K562 (cell line): ENCODE data around the gene MAP7D1. TPM values are rescaled to one million over a fixed set of nuclear protein-coding genes. Genes with fewer than 3 reads are reported as not detected.
A peak's percentile ranks its signal among the peaks of the same experiment; 100 is the strongest.

ENCODE experiments used
- EHMT2 ChIP-seq: fragments of 450-650 bp; IDR thresholded peaks from 2 replicates; pipeline ENCODE4 v1.6.1; 2018; ENCODE audit warnings: antibody characterized with exemption
- FUS ChIP-seq: fragments of 200-400 bp; formaldehyde crosslinking; optimal IDR thresholded peaks from 2 replicates; pipeline ENCODE3; 2017; ENCODE audit warnings: low read depth, low read length
- HIVEP1 ChIP-seq: fragments of 250-450 bp; sonication (Bioruptor Pico); IDR thresholded peaks from 2 replicates; pipeline ENCODE4 v1.4.0; 2020; ENCODE audit warnings: mild to moderate bottlenecking
- KLF1 ChIP-seq: fragments of 450-650 bp; IDR thresholded peaks from 2 replicates; pipeline ENCODE4 v1.6.1; 2016; ENCODE audit warnings: missing genetic modification characterization, missing compliant biosample characterization
- LARP7 ChIP-seq: fragments of 450-650 bp; IDR thresholded peaks from 2 replicates; pipeline ENCODE4 v1.6.1; 2016
- MEIS2 ChIP-seq: fragments of 450-650 bp; IDR thresholded peaks from 2 replicates; pipeline ENCODE4 v1.6.1; 2014; ENCODE audit warnings: mild to moderate bottlenecking; ENCODE audit not compliant: partially characterized antibody
- NFIC ChIP-seq: fragments of 450-650 bp; IDR thresholded peaks from 2 replicates; pipeline ENCODE4 v1.6.1; 2017; ENCODE audit warnings: mild to moderate bottlenecking, inconsistent platforms
- NFIX ChIP-seq: fragments of 250-450 bp; sonication (Bioruptor Pico); IDR thresholded peaks from 2 replicates; pipeline ENCODE4 v1.4.0; 2020; ENCODE audit warnings: low read depth, mild to moderate bottlenecking, moderate library complexity
- NR2C1 ChIP-seq, 2 experiments: fragments of 450-650 bp; IDR thresholded peaks; 2 replicates each; pipeline ENCODE4 v1.6.1; 2017; ENCODE audit warnings: mild to moderate bottlenecking in 2 of 2, antibody characterized with exemption in 1 of 2, inconsistent platforms in 1 of 2, missing compliant biosample characterization in 1 of 2, missing genetic modification characterization in 1 of 2
- ZFP30 ChIP-seq: fragments of 250-450 bp; sonication (Bioruptor Pico); IDR thresholded peaks from 2 replicates; pipeline ENCODE4 v1.8.0; 2022; ENCODE audit warnings: moderate library complexity, mild to moderate bottlenecking, inconsistent platforms, borderline replicate concordance
- ZNF644 ChIP-seq: fragments of 200-800 bp; sonication (Bioruptor generic); IDR thresholded peaks from 2 replicates; pipeline ENCODE4 v1.6.1; 2016; ENCODE audit warnings: low read depth, missing genetic modification characterization, missing compliant biosample characterization
- polyA plus RNA-seq, 8 experiments: library from polyadenylated mRNA; depleted of rRNA in 4 of 8; stranded (reverse) in 5 of 8; unstranded in 3 of 8; fragments of >200 nt; fragmentation: Nextera tagmentation in 2 of 8; fragmentation: Illumina TruSeq in 1 of 8; extraction: Ambion mirVana in 2 of 8; extraction: Trizol in 1 of 8; gene quantifications; 2 replicates each; pipeline versions ENCODE4 v1.2.1 to v1.2.3, GENCODE V29; 2011 to 2014; ENCODE audit warnings: inconsistent platforms in 1 of 8, missing spikeins in 1 of 8
- total RNA-seq, 7 experiments: library from RNA; depleted of rRNA in 6 of 7; stranded (reverse); fragments of >200 nt in 6 of 7; fragmentation: Illumina TruSeq in 2 of 7; extraction: Trizol in 2 of 7; gene quantifications; 2 replicates each; pipeline versions ENCODE4 v1.2.1 to v1.2.3, GENCODE V29; 2011 to 2021; ENCODE audit warnings: low replicate concordance in 1 of 7
- TF ChIP-seq, protein P1 (sequence below): fragments of 450-650 bp; IDR thresholded peaks from 2 replicates; pipeline ENCODE4 v1.6.1; 2017; ENCODE audit warnings: antibody characterized with exemption, mild to moderate bottlenecking
- TF ChIP-seq, protein P2 (sequence below): fragments of 250-450 bp; sonication (Bioruptor Pico); IDR thresholded peaks from 2 replicates; pipeline ENCODE4 v1.4.0; 2020; ENCODE audit warnings: mild to moderate bottlenecking, moderate library complexity, borderline replicate concordance
- TF ChIP-seq, protein P3 (sequence below): fragments of 150-350 bp; IDR thresholded peaks from 2 replicates; pipeline ENCODE4 v1.6.1; 2014; ENCODE audit warnings: low read depth, mild to moderate bottlenecking, low read length, borderline replicate concordance
- TF ChIP-seq, protein P4 (sequence below): fragments of 250-450 bp; sonication (Bioruptor Pico); IDR thresholded peaks from 2 replicates; pipeline ENCODE4 v1.4.0; 2020
- TF ChIP-seq, protein P5 (sequence below): fragments of 250-450 bp; sonication (Bioruptor Pico); IDR thresholded peaks from 2 replicates; pipeline ENCODE4 v1.9.0; 2021; ENCODE audit warnings: mild to moderate bottlenecking

MAP7D1 gene
- total and polyA plus RNA-seq, 9 of the 15 experiments (the other 6 are each of a cell fraction or from before 2014, with no cell fraction given), result 3.6 to 108 (median 34.5) TPM

DNA sequence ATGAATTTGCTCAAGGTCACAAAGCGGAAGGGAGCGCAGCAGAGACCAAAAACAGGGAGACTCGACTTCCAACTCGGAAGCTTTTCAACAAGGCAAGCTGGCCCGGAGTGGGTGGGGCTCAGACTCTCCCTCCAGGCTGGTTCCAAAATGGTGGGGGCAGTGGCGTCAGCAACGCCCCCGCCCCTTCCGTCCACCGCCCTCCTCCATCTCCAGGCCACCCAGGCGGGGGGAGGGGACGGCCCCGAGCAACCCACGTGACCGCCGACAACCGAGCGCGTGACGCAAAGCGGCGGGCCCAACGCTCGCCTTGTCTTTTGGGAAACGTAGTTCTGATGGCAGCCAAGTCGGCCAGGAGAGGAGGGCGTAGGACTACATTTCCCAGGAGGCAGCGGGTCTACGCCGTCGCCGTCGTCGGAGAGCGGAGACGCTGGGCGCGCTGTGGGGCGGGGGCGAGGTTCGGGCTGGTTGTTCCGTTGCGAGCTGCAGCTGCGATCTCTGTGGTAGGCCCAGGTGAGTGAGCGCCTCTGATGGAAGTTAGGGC, 68.1 kb downstream of the MAP7D1 start, which contains the start of gene THRAP3 (continued):
- TF ChIP-seq, protein P1, sequence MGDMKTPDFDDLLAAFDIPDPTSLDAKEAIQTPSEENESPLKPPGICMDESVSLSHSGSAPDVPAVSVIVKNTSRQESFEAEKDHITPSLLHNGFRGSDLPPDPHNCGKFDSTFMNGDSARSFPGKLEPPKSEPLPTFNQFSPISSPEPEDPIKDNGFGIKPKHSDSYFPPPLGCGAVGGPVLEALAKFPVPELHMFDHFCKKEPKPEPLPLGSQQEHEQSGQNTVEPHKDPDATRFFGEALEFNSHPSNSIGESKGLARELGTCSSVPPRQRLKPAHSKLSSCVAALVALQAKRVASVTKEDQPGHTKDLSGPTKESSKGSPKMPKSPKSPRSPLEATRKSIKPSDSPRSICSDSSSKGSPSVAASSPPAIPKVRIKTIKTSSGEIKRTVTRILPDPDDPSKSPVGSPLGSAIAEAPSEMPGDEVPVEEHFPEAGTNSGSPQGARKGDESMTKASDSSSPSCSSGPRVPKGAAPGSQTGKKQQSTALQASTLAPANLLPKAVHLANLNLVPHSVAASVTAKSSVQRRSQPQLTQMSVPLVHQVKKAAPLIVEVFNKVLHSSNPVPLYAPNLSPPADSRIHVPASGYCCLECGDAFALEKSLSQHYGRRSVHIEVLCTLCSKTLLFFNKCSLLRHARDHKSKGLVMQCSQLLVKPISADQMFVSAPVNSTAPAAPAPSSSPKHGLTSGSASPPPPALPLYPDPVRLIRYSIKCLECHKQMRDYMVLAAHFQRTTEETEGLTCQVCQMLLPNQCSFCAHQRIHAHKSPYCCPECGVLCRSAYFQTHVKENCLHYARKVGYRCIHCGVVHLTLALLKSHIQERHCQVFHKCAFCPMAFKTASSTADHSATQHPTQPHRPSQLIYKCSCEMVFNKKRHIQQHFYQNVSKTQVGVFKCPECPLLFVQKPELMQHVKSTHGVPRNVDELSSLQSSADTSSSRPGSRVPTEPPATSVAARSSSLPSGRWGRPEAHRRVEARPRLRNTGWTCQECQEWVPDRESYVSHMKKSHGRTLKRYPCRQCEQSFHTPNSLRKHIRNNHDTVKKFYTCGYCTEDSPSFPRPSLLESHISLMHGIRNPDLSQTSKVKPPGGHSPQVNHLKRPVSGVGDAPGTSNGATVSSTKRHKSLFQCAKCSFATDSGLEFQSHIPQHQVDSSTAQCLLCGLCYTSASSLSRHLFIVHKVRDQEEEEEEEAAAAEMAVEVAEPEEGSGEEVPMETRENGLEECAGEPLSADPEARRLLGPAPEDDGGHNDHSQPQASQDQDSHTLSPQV, result peak; percentile 20; the same call in 1 of the 2 replicates
- no peak for TF ChIP-seq LARP7
- TF ChIP-seq, protein P2, sequence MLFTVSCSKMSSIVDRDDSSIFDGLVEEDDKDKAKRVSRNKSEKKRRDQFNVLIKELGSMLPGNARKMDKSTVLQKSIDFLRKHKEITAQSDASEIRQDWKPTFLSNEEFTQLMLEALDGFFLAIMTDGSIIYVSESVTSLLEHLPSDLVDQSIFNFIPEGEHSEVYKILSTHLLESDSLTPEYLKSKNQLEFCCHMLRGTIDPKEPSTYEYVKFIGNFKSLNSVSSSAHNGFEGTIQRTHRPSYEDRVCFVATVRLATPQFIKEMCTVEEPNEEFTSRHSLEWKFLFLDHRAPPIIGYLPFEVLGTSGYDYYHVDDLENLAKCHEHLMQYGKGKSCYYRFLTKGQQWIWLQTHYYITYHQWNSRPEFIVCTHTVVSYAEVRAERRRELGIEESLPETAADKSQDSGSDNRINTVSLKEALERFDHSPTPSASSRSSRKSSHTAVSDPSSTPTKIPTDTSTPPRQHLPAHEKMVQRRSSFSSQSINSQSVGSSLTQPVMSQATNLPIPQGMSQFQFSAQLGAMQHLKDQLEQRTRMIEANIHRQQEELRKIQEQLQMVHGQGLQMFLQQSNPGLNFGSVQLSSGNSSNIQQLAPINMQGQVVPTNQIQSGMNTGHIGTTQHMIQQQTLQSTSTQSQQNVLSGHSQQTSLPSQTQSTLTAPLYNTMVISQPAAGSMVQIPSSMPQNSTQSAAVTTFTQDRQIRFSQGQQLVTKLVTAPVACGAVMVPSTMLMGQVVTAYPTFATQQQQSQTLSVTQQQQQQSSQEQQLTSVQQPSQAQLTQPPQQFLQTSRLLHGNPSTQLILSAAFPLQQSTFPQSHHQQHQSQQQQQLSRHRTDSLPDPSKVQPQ, result no peak
- TF ChIP-seq, protein P3, sequence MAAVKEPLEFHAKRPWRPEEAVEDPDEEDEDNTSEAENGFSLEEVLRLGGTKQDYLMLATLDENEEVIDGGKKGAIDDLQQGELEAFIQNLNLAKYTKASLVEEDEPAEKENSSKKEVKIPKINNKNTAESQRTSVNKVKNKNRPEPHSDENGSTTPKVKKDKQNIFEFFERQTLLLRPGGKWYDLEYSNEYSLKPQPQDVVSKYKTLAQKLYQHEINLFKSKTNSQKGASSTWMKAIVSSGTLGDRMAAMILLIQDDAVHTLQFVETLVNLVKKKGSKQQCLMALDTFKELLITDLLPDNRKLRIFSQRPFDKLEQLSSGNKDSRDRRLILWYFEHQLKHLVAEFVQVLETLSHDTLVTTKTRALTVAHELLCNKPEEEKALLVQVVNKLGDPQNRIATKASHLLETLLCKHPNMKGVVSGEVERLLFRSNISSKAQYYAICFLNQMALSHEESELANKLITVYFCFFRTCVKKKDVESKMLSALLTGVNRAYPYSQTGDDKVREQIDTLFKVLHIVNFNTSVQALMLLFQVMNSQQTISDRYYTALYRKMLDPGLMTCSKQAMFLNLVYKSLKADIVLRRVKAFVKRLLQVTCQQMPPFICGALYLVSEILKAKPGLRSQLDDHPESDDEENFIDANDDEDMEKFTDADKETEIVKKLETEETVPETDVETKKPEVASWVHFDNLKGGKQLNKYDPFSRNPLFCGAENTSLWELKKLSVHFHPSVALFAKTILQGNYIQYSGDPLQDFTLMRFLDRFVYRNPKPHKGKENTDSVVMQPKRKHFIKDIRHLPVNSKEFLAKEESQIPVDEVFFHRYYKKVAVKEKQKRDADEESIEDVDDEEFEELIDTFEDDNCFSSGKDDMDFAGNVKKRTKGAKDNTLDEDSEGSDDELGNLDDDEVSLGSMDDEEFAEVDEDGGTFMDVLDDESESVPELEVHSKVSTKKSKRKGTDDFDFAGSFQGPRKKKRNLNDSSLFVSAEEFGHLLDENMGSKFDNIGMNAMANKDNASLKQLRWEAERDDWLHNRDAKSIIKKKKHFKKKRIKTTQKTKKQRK, result 0 out of 2 replicates have a peak, but pooled peaks have one; percentile 4
- peak; percentile 94 for TF ChIP-seq ZNF644 (tag)
- TF ChIP-seq, protein P4, sequence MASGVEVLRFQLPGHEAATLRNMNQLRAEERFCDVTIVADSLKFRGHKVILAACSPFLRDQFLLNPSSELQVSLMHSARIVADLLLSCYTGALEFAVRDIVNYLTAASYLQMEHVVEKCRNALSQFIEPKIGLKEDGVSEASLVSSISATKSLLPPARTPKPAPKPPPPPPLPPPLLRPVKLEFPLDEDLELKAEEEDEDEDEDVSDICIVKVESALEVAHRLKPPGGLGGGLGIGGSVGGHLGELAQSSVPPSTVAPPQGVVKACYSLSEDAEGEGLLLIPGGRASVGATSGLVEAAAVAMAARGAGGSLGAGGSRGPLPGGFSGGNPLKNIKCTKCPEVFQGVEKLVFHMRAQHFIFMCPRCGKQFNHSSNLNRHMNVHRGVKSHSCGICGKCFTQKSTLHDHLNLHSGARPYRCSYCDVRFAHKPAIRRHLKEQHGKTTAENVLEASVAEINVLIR, result peak; percentile 95
- no peak for TF ChIP-seq EHMT2
- TF ChIP-seq NFIX, result no peak
- no peak for TF ChIP-seq ZFP30 (CRISPR knock-in tag)
- TF ChIP-seq HIVEP1, result no peak
- TF ChIP-seq, protein P5, sequence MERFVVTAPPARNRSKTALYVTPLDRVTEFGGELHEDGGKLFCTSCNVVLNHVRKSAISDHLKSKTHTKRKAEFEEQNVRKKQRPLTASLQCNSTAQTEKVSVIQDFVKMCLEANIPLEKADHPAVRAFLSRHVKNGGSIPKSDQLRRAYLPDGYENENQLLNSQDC (CRISPR knock-in tag), result peak; percentile 84; the same call in 1 of the 2 replicates
- TF ChIP-seq NFIC, result no peak
- peak; percentile 80 for TF ChIP-seq NR2C1 (IDR thresholded peaks at IDR 0.05)
- peak; percentile 49; the same call in 1 of the 2 replicates for TF ChIP-seq NR2C1 (tag; IDR thresholded peaks at IDR 0.05)
- peak; percentile 58 for TF ChIP-seq KLF1 (tag)
- TF ChIP-seq MEIS2, result peak; percentile 59
- TF ChIP-seq FUS, result no peak
